NCI-H2029 treated with DMSO at 0.1 percent for 48 hours (cell line): ENCODE data around the gene LIMS3.
"Not testable (repeated sequence)": the region's sequence is repeated elsewhere in the genome, so short reads cannot be mapped to it uniquely, and the experiment has no call there.

Experiments used
- DNase-seq: peaks from one replicate; lab custom pipeline; 2025; lab: John Stamatoyannopoulos, UW

The LIMS3 gene

GRCh38 chr2:109898462-109899336, at the start of gene LIMS3:
Gene LIMS3 (plus strand): TSS chr2:109898688. CDS start chr2:109898729, 41 bp downstream.
- not testable (repeated sequence) for DNase-seq

- not testable (repeated sequence) for DNase-seq
Measured at GRCh38 chr2:109871129-109871751, 27.2 kb upstream of the LIMS3 start.

- DNase-seq = not testable (repeated sequence)
Measured at GRCh38 chr2:109876625-109877024, 21.9 kb upstream of the LIMS3 start.

- not testable (repeated sequence) for DNase-seq
Measured at GRCh38 chr2:109882112-109882511, 16.4 kb upstream of the LIMS3 start.

- not testable (repeated sequence) for DNase-seq
Measured at GRCh38 chr2:109888414-109888813, 10.1 kb upstream of the LIMS3 start.

GRCh38 chr2:109889909-109890308, 8.6 kb upstream of the LIMS3 start:
- not testable (repeated sequence) for DNase-seq

- DNase-seq = not testable (repeated sequence)
Measured at GRCh38 chr2:109891024-109891423, 7.5 kb upstream of the LIMS3 start.

GRCh38 chr2:109893736-109894135, 4.8 kb upstream of the LIMS3 start:
- DNase-seq = not testable (repeated sequence)

- not testable (repeated sequence) for DNase-seq
Measured at GRCh38 chr2:109894141-109894540, 4.3 kb upstream of the LIMS3 start.

GRCh38 chr2:109895090-109895869, 3.2 kb upstream of the LIMS3 start:
- not testable (repeated sequence) for DNase-seq

- DNase-seq = not testable (repeated sequence)
Measured at GRCh38 chr2:109896212-109896611, 2.3 kb upstream of the LIMS3 start.

GRCh38 chr2:109897769-109898461, 573 bp upstream of the LIMS3 start:
- not testable (repeated sequence) for DNase-seq

- DNase-seq = not testable (repeated sequence)
Measured at GRCh38 chr2:109905796-109906195, 7.3 kb downstream of the LIMS3 start.

GRCh38 chr2:109908626-109909025, 10.1 kb downstream of the LIMS3 start:
- not testable (repeated sequence) for DNase-seq

GRCh38 chr2:109910789-109911188, 12.3 kb downstream of the LIMS3 start:
- DNase-seq = not testable (repeated sequence)

- DNase-seq = not testable (repeated sequence)
Measured at GRCh38 chr2:109913911-109914310, 15.4 kb downstream of the LIMS3 start.

- not testable (repeated sequence) for DNase-seq
Measured at GRCh38 chr2:109914552-109914951, 16.1 kb downstream of the LIMS3 start.

- DNase-seq = not testable (repeated sequence)
Measured at GRCh38 chr2:109915830-109916229, 17.3 kb downstream of the LIMS3 start.

- DNase-seq = not testable (repeated sequence)
Measured at GRCh38 chr2:109920162-109920561, 21.7 kb downstream of the LIMS3 start.

- DNase-seq = not testable (repeated sequence)
Measured at GRCh38 chr2:109921543-109922384, 23.3 kb downstream of the LIMS3 start.

GRCh38 chr2:109924481-109924880, 26.0 kb downstream of the LIMS3 start:
- not testable (repeated sequence) for DNase-seq
